Measurements from ENCODE around the gene RNF149. TPM values are rescaled to one million over a fixed set of nuclear protein-coding genes. Genes with fewer than 3 reads are reported as not detected.

The RNF149 gene
- total and polyA plus RNA-seq, 2 experiments from 2014 or later, result 38.8 to 47.6 TPM

DNA sequence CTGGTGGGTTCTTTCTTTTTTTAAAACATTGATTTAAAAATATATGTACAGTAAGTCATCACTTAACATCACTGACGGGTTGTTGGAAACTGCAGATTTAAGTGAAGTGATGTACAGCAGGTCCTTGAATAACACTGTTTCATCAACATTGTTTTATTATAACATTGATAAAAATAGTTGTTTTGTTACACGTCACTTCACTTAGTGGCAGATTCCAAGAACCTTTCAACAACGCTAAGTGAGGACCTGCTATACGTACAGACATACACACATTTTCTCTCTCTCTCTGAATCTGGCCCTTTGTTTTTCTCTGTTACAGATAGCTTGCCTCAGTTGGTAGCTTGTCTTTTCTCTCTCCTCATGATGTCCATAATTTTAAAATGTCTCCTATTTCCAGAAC, 46.4 kb downstream of the RNF149 start:
- Histone ChIP-seq H3K9me2 (ENCODE audit: insufficient read depth) (no peaks in the 10 kb centered on the region), H2AFZ (no peak overlapping the region), H3K27me3 (ENCODE audit: insufficient read depth) (no peaks in the 10 kb centered on the region), H3K79me2 (replicated peaks; ENCODE audit: insufficient read depth) (peaks cover 19% of the 10 kb centered on the region), H3F3A (replicated peaks; ENCODE audit: low read depth) (0 out of 2 replicates have a peak, but pooled peaks cover 4% of the 10 kb centered on the region), H3K4me3 (no peak overlapping the region), H3K4me2 (no peak overlapping the region), H3K36me3 (ENCODE audit: insufficient read depth) (peaks cover 45% of the 10 kb centered on the region), H3K4me1 (ENCODE audit: insufficient read depth) (no peaks in the 10 kb centered on the region), H3K27ac (ENCODE audit: low read depth) (no peak overlapping the region), H4K20me1 (replicated peaks; ENCODE audit: insufficient read depth) (peaks cover 8% of the 10 kb centered on the region)
- no peak for TF ChIP-seq NANOG (IDR thresholded peaks at IDR 0.05; ENCODE audit: borderline replicate concordance)
- TF ChIP-seq, protein P1, sequence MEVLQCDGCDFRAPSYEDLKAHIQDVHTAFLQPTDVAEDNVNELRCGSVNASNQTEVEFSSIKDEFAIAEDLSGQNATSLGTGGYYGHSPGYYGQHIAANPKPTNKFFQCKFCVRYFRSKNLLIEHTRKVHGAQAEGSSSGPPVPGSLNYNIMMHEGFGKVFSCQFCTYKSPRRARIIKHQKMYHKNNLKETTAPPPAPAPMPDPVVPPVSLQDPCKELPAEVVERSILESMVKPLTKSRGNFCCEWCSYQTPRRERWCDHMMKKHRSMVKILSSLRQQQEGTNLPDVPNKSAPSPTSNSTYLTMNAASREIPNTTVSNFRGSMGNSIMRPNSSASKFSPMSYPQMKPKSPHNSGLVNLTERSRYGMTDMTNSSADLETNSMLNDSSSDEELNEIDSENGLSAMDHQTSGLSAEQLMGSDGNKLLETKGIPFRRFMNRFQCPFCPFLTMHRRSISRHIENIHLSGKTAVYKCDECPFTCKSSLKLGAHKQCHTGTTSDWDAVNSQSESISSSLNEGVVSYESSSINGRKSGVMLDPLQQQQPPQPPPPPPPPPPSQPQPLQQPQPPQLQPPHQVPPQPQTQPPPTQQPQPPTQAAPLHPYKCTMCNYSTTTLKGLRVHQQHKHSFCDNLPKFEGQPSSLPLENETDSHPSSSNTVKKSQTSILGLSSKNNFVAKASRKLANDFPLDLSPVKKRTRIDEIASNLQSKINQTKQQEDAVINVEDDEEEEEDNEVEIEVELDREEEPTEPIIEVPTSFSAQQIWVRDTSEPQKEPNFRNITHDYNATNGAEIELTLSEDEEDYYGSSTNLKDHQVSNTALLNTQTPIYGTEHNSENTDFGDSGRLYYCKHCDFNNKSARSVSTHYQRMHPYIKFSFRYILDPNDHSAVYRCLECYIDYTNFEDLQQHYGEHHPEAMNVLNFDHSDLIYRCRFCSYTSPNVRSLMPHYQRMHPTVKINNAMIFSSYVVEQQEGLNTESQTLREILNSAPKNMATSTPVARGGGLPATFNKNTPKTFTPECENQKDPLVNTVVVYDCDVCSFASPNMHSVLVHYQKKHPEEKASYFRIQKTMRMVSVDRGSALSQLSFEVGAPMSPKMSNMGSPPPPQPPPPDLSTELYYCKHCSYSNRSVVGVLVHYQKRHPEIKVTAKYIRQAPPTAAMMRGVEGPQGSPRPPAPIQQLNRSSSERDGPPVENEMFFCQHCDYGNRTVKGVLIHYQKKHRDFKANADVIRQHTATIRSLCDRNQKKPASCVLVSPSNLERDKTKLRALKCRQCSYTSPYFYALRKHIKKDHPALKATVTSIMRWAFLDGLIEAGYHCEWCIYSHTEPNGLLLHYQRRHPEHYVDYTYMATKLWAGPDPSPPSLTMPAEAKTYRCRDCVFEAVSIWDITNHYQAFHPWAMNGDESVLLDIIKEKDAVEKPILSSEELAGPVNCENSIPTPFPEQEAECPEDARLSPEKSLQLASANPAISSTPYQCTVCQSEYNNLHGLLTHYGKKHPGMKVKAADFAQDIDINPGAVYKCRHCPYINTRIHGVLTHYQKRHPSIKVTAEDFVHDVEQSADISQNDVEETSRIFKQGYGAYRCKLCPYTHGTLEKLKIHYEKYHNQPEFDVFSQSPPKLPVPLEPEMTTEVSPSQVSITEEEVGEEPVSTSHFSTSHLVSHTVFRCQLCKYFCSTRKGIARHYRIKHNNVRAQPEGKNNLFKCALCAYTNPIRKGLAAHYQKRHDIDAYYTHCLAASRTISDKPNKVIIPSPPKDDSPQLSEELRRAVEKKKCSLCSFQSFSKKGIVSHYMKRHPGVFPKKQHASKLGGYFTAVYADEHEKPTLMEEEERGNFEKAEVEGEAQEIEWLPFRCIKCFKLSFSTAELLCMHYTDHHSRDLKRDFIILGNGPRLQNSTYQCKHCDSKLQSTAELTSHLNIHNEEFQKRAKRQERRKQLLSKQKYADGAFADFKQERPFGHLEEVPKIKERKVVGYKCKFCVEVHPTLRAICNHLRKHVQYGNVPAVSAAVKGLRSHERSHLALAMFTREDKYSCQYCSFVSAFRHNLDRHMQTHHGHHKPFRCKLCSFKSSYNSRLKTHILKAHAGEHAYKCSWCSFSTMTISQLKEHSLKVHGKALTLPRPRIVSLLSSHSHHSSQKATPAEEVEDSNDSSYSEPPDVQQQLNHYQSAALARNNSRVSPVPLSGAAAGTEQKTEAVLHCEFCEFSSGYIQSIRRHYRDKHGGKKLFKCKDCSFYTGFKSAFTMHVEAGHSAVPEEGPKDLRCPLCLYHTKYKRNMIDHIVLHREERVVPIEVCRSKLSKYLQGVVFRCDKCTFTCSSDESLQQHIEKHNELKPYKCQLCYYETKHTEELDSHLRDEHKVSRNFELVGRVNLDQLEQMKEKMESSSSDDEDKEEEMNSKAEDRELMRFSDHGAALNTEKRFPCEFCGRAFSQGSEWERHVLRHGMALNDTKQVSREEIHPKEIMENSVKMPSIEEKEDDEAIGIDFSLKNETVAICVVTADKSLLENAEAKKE (CRISPR knock-in tag; IDR thresholded peaks at IDR 0.05), result no peak
- no peak for TF ChIP-seq EZH2phosphoT487 (IDR thresholded peaks at IDR 0.05; ENCODE audit: unreplicated experiment)
- TF ChIP-seq, protein P2, sequence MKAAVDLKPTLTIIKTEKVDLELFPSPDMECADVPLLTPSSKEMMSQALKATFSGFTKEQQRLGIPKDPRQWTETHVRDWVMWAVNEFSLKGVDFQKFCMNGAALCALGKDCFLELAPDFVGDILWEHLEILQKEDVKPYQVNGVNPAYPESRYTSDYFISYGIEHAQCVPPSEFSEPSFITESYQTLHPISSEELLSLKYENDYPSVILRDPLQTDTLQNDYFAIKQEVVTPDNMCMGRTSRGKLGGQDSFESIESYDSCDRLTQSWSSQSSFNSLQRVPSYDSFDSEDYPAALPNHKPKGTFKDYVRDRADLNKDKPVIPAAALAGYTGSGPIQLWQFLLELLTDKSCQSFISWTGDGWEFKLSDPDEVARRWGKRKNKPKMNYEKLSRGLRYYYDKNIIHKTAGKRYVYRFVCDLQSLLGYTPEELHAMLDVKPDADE (IDR thresholded peaks at IDR 0.05), result no peak
- TF ChIP-seq, protein P3, sequence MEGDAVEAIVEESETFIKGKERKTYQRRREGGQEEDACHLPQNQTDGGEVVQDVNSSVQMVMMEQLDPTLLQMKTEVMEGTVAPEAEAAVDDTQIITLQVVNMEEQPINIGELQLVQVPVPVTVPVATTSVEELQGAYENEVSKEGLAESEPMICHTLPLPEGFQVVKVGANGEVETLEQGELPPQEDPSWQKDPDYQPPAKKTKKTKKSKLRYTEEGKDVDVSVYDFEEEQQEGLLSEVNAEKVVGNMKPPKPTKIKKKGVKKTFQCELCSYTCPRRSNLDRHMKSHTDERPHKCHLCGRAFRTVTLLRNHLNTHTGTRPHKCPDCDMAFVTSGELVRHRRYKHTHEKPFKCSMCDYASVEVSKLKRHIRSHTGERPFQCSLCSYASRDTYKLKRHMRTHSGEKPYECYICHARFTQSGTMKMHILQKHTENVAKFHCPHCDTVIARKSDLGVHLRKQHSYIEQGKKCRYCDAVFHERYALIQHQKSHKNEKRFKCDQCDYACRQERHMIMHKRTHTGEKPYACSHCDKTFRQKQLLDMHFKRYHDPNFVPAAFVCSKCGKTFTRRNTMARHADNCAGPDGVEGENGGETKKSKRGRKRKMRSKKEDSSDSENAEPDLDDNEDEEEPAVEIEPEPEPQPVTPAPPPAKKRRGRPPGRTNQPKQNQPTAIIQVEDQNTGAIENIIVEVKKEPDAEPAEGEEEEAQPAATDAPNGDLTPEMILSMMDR (conservative IDR thresholded peaks at IDR 0.05; ENCODE audit: low read depth in 2 of 2), result no peak
- no peak for TF ChIP-seq JUNB (IDR thresholded peaks at IDR 0.05; ENCODE audit: unreplicated experiment)
- no peak for TF ChIP-seq ZNF114 (CRISPR knock-in tag; IDR thresholded peaks at IDR 0.05)
- no peak for TF ChIP-seq EZH2 (IDR thresholded peaks at IDR 0.05; ENCODE audit: low read depth, unreplicated experiment)
- no peak for TF ChIP-seq STAT1 (IDR thresholded peaks at IDR 0.05; ENCODE audit: unreplicated experiment)
- Mint-ChIP-seq H3K9me3 (no peaks in the 10 kb centered on the region), H3K27ac (no peak overlapping the region), H3K4me1 (peaks cover 13% of the 10 kb centered on the region; the same call in 2 of the 3 replicates), H3K36me3 (ENCODE audit: low read depth) (peaks cover 70% of the 10 kb centered on the region), H3K4me3 (no peak overlapping the region), H3K27me3 (ENCODE audit: insufficient read depth, low read depth, poor library complexity) (no peaks in the 10 kb centered on the region)
- no peak for ATAC-seq
- DNase-seq (ENCODE audit: low spot score), result no peak
